Tibial nerve (tissue), 3 donors: ENCODE measurements around the gene ALDH3A1.

Experiments used
- CTCF ChIP-seq, 5 experiments: fragments of 200-600 bp in 3 of 5; fragments of 450-650 bp in 2 of 5; sonication (generic) in 3 of 5; IDR thresholded peaks; one replicate each; pipeline ENCODE4 v1.5.1; 2016 to 2019; ENCODE audit warnings: antibody characterized with exemption in 5 of 5, mild to moderate bottlenecking in 3 of 5, moderate library complexity in 2 of 5
- POLR2A ChIP-seq, 2 donors: fragments of 450-650 bp; IDR thresholded peaks; one replicate each; pipeline ENCODE4 v1.6.1; 2017; ENCODE audit warnings: antibody characterized with exemption in 2 of 2, mild to moderate bottlenecking in 2 of 2, moderate library complexity in 2 of 2

- TF ChIP-seq CTCF (IDR thresholded peaks at IDR 0.05) (no peak), POLR2A (IDR thresholded peaks at IDR 0.05) (no peak)
These were observed 5.6 kb downstream of the ALDH3A1 start for GRCh38 chr17:19742495-19742894.
